ENCODE data around the gene PIP5KL1.

DNA sequence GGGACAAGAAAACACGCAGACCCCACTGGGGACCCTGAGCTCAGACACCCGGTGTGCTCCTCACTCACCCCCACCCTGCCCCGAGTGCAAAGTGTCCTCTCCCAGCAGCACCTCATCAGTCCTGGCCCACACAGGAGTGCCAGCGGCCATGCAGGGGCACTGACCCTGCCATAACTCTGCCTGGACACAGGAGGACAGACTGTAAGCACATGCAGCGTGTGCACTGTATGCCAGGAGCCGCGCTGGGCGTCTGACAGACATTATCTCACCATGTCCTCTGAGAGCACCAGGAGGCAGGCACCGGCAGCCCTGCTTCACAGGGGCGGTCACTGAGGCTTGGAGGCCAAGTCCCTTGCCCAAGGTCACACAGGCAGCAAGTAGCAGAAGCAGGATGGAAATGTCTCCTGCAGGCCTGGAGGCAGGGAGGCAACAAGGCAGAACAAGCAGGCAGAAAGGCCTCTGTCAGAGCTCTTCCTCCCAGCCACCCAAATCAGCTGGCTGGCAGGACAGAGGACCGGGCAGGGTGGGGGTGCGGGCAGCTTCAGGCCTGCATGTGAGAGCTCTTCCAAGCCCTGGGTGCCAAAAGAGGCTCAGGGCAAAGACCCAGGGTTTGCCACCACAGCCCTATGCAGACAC, 41.8 kb upstream of the PIP5KL1 start:
- TF ChIP-seq CTCF (IDR thresholded peaks at IDR 0.05): no peak
- TF ChIP-seq POLR2A (IDR thresholded peaks at IDR 0.05): no peak
- TF ChIP-seq EP300 (IDR thresholded peaks at IDR 0.05): no peak
- TF ChIP-seq POLR2AphosphoS5 (IDR thresholded peaks at IDR 0.05): no peak
